GM18526 (cell line): ENCODE measurements around the gene GDF7.

ENCODE experiments used
- POLR2A ChIP-seq: IDR thresholded peaks from 3 replicates; pipeline ENCODE4 v1.6.1; 2011; ENCODE audit not compliant: insufficient read length; ENCODE audit errors: extremely low read depth

GDF7 gene

DNA sequence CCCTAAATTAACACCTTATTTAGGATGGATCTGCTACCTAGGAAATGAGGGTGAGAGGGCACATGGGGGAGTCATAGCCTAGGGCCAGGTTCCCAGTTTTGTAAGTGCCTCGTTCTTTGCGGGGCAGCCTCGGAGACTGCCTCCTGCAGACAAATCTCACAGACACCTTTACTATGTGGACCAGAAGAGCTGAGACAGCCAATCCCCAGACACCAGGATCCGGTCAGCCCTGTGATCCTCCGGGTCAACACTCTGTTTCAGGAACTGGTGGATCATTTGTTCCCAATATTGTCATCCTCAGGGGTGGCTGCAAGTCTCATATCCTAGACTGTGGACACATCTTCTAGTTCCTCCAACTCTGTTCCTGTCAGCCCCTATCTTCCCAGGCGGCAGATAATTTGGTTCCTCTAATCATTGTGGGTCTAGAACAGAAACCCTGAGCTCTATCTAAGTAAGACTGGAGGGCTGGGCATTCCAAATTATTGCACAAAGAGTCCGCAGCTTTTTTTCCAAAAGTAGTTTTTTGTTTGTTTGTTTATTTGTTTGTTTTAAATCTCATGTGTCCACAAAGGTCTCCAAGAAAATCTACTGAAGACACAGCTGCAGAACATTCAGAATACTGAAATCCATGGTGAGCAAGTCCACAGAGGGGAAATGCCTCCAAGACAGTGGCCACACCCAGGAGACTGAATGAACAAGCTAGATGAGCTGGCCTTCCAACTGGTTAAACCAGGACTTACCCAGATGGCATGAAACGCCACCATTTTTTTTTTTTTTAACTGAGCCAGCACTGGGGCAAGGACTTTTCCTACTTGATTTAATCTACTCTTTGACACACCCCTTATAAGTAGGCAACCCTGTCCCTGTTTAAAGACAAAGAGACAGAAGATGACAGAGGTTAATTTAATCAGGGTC lies 6.2 kb upstream of the GDF7 start:
- no peak for TF ChIP-seq POLR2A

- no peak for TF ChIP-seq POLR2A
These were observed 5.3 kb upstream of the GDF7 start for GRCh38 chr2:20661421-20662307.

GRCh38 chr2:20662308-20662937 lies 4.5 kb upstream of the GDF7 start:
- no peak for TF ChIP-seq POLR2A

DNA sequence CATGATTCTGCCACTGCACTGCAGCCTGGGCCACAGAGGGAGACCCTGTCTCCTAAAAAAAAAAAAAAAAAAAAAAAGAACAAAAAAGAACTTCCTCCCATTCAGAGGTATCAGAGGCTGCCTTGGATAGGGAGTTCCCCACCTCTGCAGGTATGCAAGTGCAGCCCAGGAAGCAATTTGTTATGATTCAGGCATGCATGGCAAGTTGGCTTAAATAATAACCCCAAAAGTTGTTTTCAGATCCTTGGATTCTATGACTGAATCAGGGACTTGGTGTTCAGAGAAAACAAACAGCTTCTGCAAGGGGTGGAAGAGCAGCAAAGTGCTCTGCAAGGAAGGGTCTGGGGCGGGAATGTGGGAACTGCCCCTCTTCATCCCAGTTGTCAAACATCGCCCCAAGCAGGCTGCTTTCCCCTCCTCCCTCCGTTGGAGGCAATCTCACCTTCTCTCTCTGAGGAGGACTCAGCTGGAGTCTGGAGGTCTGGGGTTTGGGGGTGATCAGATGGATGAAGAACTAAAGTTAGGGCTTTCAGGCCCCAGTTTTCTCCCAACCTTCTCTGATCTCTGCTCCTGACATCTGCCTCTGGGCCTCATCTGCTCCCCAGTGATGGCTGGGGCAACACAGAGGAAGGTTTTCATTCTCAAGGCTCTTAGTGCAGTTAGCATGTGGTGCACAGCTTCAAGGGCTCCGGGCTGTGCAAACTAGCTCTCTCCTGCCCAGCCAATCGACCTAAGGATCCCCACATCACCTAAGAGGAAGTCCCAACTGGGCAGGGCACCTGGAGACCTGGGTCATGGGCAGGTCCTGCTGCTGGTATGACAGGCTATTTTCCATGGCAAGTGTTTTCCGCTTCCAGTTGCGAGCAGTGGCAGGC lies 3.5 kb upstream of the GDF7 start:
- TF ChIP-seq POLR2A, result no peak

DNA sequence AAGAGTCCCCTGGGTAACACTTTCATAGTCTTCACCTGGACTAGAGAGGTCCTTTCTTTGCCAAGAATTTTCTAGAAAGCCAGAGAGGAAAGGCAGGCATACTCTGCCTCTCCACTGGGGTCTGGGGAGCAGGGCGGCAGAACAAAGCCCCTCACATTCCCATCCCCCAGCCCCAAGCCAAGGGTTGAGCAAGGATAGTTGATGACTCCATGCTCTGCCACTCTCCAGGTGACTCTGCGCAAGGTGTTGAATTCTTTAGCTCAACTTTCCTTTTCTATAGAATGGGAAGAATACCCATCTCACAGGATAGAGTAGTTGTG lies 2.9 kb upstream of the GDF7 start:
- TF ChIP-seq POLR2A, result no peak

DNA sequence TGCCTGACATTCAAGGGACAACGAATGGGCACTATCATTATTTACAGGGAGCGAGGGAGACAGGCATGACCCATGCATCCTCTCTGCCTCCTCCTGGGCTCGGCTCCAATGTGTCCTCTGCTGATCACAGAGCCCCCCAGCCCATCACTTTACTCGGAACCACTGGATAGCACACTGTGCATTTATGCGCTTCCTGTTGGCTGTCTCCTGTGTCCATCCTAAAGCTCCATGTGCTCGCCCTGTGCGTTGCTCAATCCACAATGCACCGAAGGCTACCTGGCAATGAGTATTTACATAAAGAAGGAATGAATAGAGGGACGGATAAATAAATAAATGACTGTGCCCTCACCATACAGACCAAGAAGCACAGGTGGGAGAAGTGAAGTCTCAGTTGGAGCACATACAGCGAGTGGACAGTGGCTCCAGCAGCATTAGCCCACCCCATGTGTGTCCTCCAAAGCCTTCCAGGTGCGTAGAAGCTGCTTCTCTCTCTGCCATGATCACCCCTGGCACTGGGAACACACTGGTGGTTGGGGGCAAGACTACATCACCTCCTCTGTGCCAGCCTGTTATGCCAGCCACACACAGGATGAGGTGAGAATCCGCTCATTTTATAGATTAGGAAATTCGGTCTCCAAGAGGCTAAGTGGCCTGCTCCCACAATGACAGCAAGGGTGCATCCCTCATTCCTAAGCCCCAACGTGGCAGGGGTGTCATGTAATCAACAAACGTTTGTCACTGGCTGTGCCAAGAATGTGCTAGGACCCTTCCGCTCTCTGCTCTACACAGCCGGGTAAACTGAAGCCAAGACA lies 2.3 kb upstream of the GDF7 start:
- no peak for TF ChIP-seq POLR2A

GRCh38 chr2:20665243-20666004 lies 1.5 kb upstream of the GDF7 start:
- TF ChIP-seq POLR2A, result no peak

- no peak for TF ChIP-seq POLR2A
These were observed 990 bp upstream of the GDF7 start for GRCh38 chr2:20666005-20666303.

DNA sequence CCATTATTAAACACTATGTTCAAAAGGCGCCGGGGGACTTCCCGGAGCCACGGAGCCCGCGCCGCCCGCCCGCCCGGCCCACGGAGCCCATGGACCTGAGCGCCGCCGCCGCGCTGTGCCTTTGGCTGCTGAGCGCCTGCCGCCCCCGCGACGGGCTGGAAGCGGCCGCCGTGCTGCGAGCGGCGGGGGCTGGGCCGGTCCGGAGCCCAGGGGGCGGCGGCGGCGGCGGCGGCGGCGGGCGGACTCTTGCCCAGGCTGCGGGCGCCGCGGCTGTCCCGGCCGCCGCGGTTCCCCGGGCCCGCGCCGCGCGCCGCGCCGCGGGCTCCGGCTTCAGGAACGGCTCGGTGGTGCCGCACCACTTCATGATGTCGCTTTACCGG lies 197 bp downstream of the GDF7 start:
- no peak for TF ChIP-seq POLR2A

GRCh38 chr2:20667531-20668401 lies 822 bp downstream of the GDF7 start:
- no peak for TF ChIP-seq POLR2A

DNA sequence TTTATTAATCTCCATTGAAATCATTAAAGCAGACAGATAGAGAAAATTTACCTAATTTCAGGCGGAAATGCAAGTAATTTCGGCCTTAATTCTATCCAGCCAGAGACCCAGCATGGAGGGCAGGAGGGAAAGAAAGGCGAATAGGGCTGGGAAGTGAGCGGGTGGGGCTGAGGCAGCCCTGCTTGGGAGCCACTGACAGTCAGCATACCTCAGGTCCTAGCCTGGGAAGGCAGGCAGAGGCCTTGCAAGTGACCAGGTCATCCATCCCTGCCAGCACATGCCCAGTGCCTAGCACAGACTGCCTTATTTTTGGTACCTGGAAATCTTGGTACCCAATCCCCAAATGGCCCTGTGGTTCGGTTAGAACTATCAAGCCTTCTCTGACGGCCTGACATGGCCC lies 1.5 kb downstream of the GDF7 start:
- no peak for TF ChIP-seq POLR2A

DNA sequence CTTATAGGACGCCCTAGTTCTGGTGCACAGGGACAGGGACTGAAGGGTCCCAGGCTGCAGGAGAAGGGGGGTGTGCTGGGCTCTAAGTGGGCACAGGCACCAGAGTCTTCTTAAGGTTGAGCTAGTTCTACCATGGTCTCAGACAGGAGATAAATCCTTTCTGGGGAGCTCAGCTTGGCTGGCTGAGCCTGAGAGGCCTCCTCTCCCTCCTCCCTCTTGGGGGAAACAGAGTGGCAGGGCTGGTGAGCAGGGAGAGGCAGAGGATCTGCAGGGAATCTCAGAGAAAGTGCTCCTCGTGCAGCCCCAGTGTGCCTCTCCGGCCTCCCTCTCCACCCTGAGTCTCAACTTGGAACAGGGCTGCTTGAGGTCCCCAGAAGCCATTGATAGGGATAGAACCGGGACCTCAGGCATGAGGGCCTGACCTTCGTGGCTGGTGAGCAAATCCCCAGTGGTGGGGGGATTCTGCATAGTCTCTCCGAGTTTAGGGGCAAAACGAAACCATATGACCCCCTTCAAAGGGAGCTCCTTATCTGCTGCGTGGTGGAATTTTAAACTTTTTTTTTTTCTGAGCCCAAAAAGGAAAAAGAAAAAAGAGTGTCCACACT lies 2.0 kb downstream of the GDF7 start:
- no peak for TF ChIP-seq POLR2A
